Activated CD4-positive, alpha-beta T cell treated with anti-CD3 and anti-CD28 coated beads, Interleukin-2, amount 50 U/mL, for 24 hours (primary cell): ENCODE results near the gene ENTPD6.
"Not testable (repeated sequence)": the region's sequence is repeated elsewhere in the genome, so short reads cannot be mapped to it uniquely, and the experiment has no call there.

ENCODE experiments used
- DNase-seq, 2 donors: peaks; one replicate each; pipeline ENCODE4 v3.0.0-alpha.2; 2020; ENCODE audit warnings: low read depth in 1 of 2, low spot score in 1 of 2

ENTPD6 gene

GRCh38 chr20:25195014-25195961, at the start of gene ENTPD6:
Gene ENTPD6 (plus strand): TSS chr20:25195712. CDS start chr20:25206537, 10,825 bp downstream.
- peak; percentile 82 to 88 for DNase-seq

- no peak for DNase-seq
Measured at GRCh38 chr20:25146976-25147375, 48.5 kb upstream of the ENTPD6 start.

- DNase-seq: no peak
Measured at GRCh38 chr20:25147716-25148115, 47.8 kb upstream of the ENTPD6 start.

- DNase-seq: peak; percentile 27 to 32
Measured at GRCh38 chr20:25148181-25148981, 47.1 kb upstream of the ENTPD6 start.

- no peak for DNase-seq
Measured at GRCh38 chr20:25148982-25149846, 46.3 kb upstream of the ENTPD6 start.

- DNase-seq: no peak
Measured at GRCh38 chr20:25150016-25150415, 45.5 kb upstream of the ENTPD6 start.

GRCh38 chr20:25158043-25158442, 37.5 kb upstream of the ENTPD6 start:
- DNase-seq: no peak

- no peak for DNase-seq
Measured at GRCh38 chr20:25160467-25160866, 35.0 kb upstream of the ENTPD6 start.

- DNase-seq: no peak
Measured at GRCh38 chr20:25160897-25161296, 34.6 kb upstream of the ENTPD6 start.

- no peak for DNase-seq
Measured at GRCh38 chr20:25165128-25165527, 30.4 kb upstream of the ENTPD6 start.

GRCh38 chr20:25166105-25166782, 29.3 kb upstream of the ENTPD6 start:
- DNase-seq: not testable (repeated sequence)

GRCh38 chr20:25173321-25173720, 22.2 kb upstream of the ENTPD6 start:
- DNase-seq: no peak

GRCh38 chr20:25173886-25174308, 21.6 kb upstream of the ENTPD6 start:
- no peak for DNase-seq

GRCh38 chr20:25176184-25176583, 19.3 kb upstream of the ENTPD6 start:
- DNase-seq: no peak

GRCh38 chr20:25177890-25178321, 17.6 kb upstream of the ENTPD6 start:
- DNase-seq: no peak

GRCh38 chr20:25178563-25179438, 16.7 kb upstream of the ENTPD6 start:
- DNase-seq: no peak

GRCh38 chr20:25179439-25180089, 15.9 kb upstream of the ENTPD6 start:
- DNase-seq: no peak

- DNase-seq: not testable (repeated sequence)
Measured at GRCh38 chr20:25184391-25184790, 11.1 kb upstream of the ENTPD6 start.

- DNase-seq: no peak
Measured at GRCh38 chr20:25187220-25187619, 8.3 kb upstream of the ENTPD6 start.
